H9 (cell line): Measurements from ENCODE around the gene MSL2. TPM values are rescaled to one million over a fixed set of nuclear protein-coding genes. Genes with fewer than 3 reads are reported as not detected.

Source experiments
- DNase-seq: peaks from one replicate; pipeline ENCODE4 v3.0.0-alpha.2; 2017
- H2AFZ ChIP-seq: one replicate; pipeline ENCODE4 v1.6.1; 2013; ENCODE audit warnings: mild to moderate bottlenecking, low read length, control low read depth, moderate library complexity
- H2AK5ac ChIP-seq: 2 replicates; pipeline ENCODE4 v1.6.1; 2013; ENCODE audit warnings: low read length, control low read depth, mixed read lengths; ENCODE audit not compliant: insufficient read length
- H2BK120ac ChIP-seq: one replicate; pipeline ENCODE4 v1.6.1; 2013; ENCODE audit warnings: low read depth, mild to moderate bottlenecking, low read length, control low read depth, inconsistent platforms; ENCODE audit not compliant: poor library complexity, severe bottlenecking
- H2BK12ac ChIP-seq: 2 replicates; pipeline ENCODE4 v1.6.1; 2013; ENCODE audit warnings: low read length, control low read depth, mixed read lengths, low read depth; ENCODE audit not compliant: insufficient read length
- H2BK15ac ChIP-seq: 2 replicates; pipeline ENCODE4 v1.6.1; 2013; ENCODE audit warnings: low read depth, low read length, control low read depth
- H2BK20ac ChIP-seq: one replicate; pipeline ENCODE4 v1.6.1; 2013; ENCODE audit warnings: low read depth, mild to moderate bottlenecking, low read length, control low read depth, inconsistent platforms; ENCODE audit not compliant: poor library complexity, severe bottlenecking
- H2BK5ac ChIP-seq: 2 replicates; pipeline ENCODE4 v1.6.1; 2013; ENCODE audit warnings: low read length, control low read depth, mixed read lengths; ENCODE audit not compliant: insufficient read length
- H3K14ac ChIP-seq: 2 replicates; pipeline ENCODE4 v1.6.1; 2013; ENCODE audit warnings: low read length, control low read depth; ENCODE audit not compliant: insufficient read depth
- H3K18ac ChIP-seq: 2 replicates; pipeline ENCODE4 v1.6.1; 2013; ENCODE audit warnings: low read depth, mild to moderate bottlenecking, mixed read lengths, low read length, control low read depth; ENCODE audit not compliant: insufficient read length
- H3K23ac ChIP-seq: 2 replicates; pipeline ENCODE4 v1.6.1; 2013; ENCODE audit warnings: low read length, control low read depth, mixed read lengths, low read depth; ENCODE audit not compliant: insufficient read length
- H3K23me2 ChIP-seq: 2 replicates; pipeline ENCODE4 v1.6.1; 2013; ENCODE audit warnings: low read depth, mild to moderate bottlenecking, mixed read lengths, low read length, control low read depth; ENCODE audit not compliant: insufficient read length, poor library complexity, severe bottlenecking
- H3K27ac ChIP-seq: 2 replicates; pipeline ENCODE4 v1.5.1; 2013; ENCODE audit warnings: low read length, control low read depth, mixed read lengths, low read depth; ENCODE audit not compliant: insufficient read length
- H3K27me3 ChIP-seq: 2 replicates; pipeline ENCODE4 v1.6.1; 2013; ENCODE audit warnings: low read length, control low read depth, inconsistent platforms; ENCODE audit not compliant: insufficient read depth
- H3K4ac ChIP-seq: 2 replicates; pipeline ENCODE4 v1.6.1; 2013; ENCODE audit warnings: low read depth, mild to moderate bottlenecking, control low read depth, inconsistent platforms, low read length, moderate library complexity
- H3K4me1 ChIP-seq: 2 replicates; pipeline ENCODE4 v1.6.1; 2013; ENCODE audit warnings: low read length, control low read depth, inconsistent platforms; ENCODE audit not compliant: insufficient read depth
- H3K4me2 ChIP-seq: 2 replicates; pipeline ENCODE4 v1.6.1; 2013; ENCODE audit warnings: low read length, control low read depth, mixed read lengths; ENCODE audit not compliant: insufficient read length, insufficient read depth
- H3K56ac ChIP-seq: 2 replicates; pipeline ENCODE4 v1.6.1; 2013; ENCODE audit warnings: low read depth, mild to moderate bottlenecking, mixed read lengths, low read length, control low read depth; ENCODE audit not compliant: insufficient read length
- H3K79me1 ChIP-seq: 2 replicates; pipeline ENCODE4 v1.6.1; 2013; ENCODE audit warnings: low read depth, mild to moderate bottlenecking, moderate library complexity, low read length, control low read depth, inconsistent platforms; ENCODE audit not compliant: insufficient read depth, poor library complexity, severe bottlenecking
- H3K79me2 ChIP-seq: 2 replicates; pipeline ENCODE4 v1.6.1; 2013; ENCODE audit warnings: low read length, control low read depth, inconsistent platforms; ENCODE audit not compliant: insufficient read depth
- H3K9ac ChIP-seq: 2 replicates; pipeline ENCODE4 v1.6.1; 2013; ENCODE audit warnings: low read length, control low read depth, mixed read lengths; ENCODE audit not compliant: insufficient read length; ENCODE audit errors: extremely low read depth
- H3K9me3 ChIP-seq: one replicate; pipeline ENCODE4 v1.6.1; 2013; ENCODE audit warnings: low read depth, low read length, inconsistent platforms; ENCODE audit not compliant: control insufficient read depth
- H3T11ph ChIP-seq: one replicate; pipeline ENCODE4 v1.6.1; 2013; ENCODE audit warnings: mild to moderate bottlenecking, low read length, control low read depth, inconsistent platforms
- H4K20me1 ChIP-seq: one replicate; pipeline ENCODE4 v1.6.1; 2013; ENCODE audit not compliant: control insufficient read depth, insufficient read length, insufficient read depth
- H4K5ac ChIP-seq: 2 replicates; pipeline ENCODE4 v1.6.1; 2013; ENCODE audit warnings: low read depth, mild to moderate bottlenecking, mixed read lengths, low read length, control low read depth; ENCODE audit not compliant: insufficient read length
- H4K8ac ChIP-seq: replicated peaks from 2 replicates; pipeline ENCODE4 v1.6.1; 2013; ENCODE audit warnings: low read length, control low read depth, mixed read lengths, low read depth; ENCODE audit not compliant: insufficient read length
- H4K91ac ChIP-seq: 2 replicates; pipeline ENCODE4 v1.6.1; 2013; ENCODE audit warnings: low read depth, mild to moderate bottlenecking, moderate library complexity, mixed read lengths, low read length, control low read depth; ENCODE audit not compliant: insufficient read length
- H3K27ac Mint-ChIP-seq, 3 experiments: 2 replicates in 2 of 3; 3 replicates in 1 of 3; pipeline ENCODE4 v1.8.0; 2020 to 2021; ENCODE audit warnings: mixed read lengths in 3 of 3, mild to moderate bottlenecking in 1 of 3, moderate library complexity in 1 of 3
- H3K27me3 Mint-ChIP-seq: 2 replicates; pipeline ENCODE4 v1.8.0; 2021; ENCODE audit warnings: low read depth, mild to moderate bottlenecking, moderate library complexity, mixed read lengths
- H3K36me3 Mint-ChIP-seq, 3 experiments: 2 replicates in 2 of 3; 3 replicates in 1 of 3; pipeline ENCODE4 v1.8.0; 2020 to 2021; ENCODE audit warnings: low read depth in 3 of 3, mixed read lengths in 3 of 3; ENCODE audit not compliant: insufficient read depth in 1 of 3
- H3K4me1 Mint-ChIP-seq, 2 experiments: 2 replicates each; pipeline ENCODE4 v1.8.0; 2020; ENCODE audit warnings: mixed read lengths in 2 of 2
- H3K4me3 Mint-ChIP-seq, 2 experiments: 2 replicates in 1 of 2; 3 replicates in 1 of 2; pipeline ENCODE4 v1.8.0; 2020 to 2021; ENCODE audit warnings: mild to moderate bottlenecking in 2 of 2, mixed read lengths in 2 of 2, moderate library complexity in 1 of 2
- H3K9me3 Mint-ChIP-seq, 2 experiments: 2 replicates in 1 of 2; 3 replicates in 1 of 2; pipeline ENCODE4 v1.8.0; 2020; ENCODE audit warnings: mild to moderate bottlenecking in 2 of 2, mixed read lengths in 2 of 2, moderate library complexity in 1 of 2
- WGBS: extraction: QIAGEN DNeasy Blood & Tissue Kit; methylation state at CpG from one replicate; pipeline ENCODE4 v1.1.7; 2013; ENCODE audit warnings: missing lambda C conversion rate, low lambda C conversion rate, mixed read lengths; ENCODE audit not compliant: insufficient read length; ENCODE audit errors: extremely low coverage; 5-methylcytosine and 5-hydroxymethylcytosine counted together
- total RNA-seq: library from RNA; stranded (reverse); gene quantifications from 2 replicates; pipeline ENCODE4 v1.2.1, GENCODE V29; 2021
- TF ChIP-seq, protein P1 (sequence below): fragments of 200-600 bp; sonication (generic); conservative IDR thresholded peaks from 3 replicates; pipeline ENCODE4 v1.8.0; 2021; ENCODE audit warnings: antibody characterized with exemption, mild to moderate bottlenecking

The MSL2 gene
- total RNA-seq, 1 experiment from 2014 or later = 42.7 TPM

GRCh38 chr3:136181741-136182140 lies 14.4 kb downstream of the MSL2 start:
- Histone ChIP-seq H3K79me1 (peaks cover 11% of the 10 kb centered on the region), H3K4ac (no peak overlapping the region), H3K4me2 (no peak overlapping the region), H4K5ac (no peak overlapping the region), H3K18ac (no peak overlapping the region), H3K27ac (no peak overlapping the region), H2BK5ac (no peak overlapping the region), H2BK15ac (no peak overlapping the region), H3K14ac (no peak overlapping the region), H3K9ac (no peak overlapping the region), H3K9me3 (no peaks in the 10 kb centered on the region), H4K91ac (no peak overlapping the region), H2AK5ac (no peak overlapping the region), H3K23me2 (no peaks in the 10 kb centered on the region), H3T11ph (no peak overlapping the region), H2AFZ (no peak overlapping the region), H3K23ac (no peak overlapping the region), H2BK20ac (no peak overlapping the region), H3K27me3 (no peaks in the 10 kb centered on the region), H4K8ac (no peak overlapping the region), H3K56ac (no peak overlapping the region), H3K79me2 (peaks cover 54% of the 10 kb centered on the region), H2BK120ac (no peak overlapping the region), H4K20me1 (no peaks in the 10 kb centered on the region), H3K4me1 (no peaks in the 10 kb centered on the region; the same call in 1 of the 2 replicates), H2BK12ac (no peak overlapping the region)
- Mint-ChIP-seq H3K27me3 (no peaks in the 10 kb centered on the region), H3K27ac (no peak overlapping the region), H3K9me3 (no peaks in the 10 kb centered on the region), H3K4me1 (peaks cover 11 to 13% of the 10 kb centered on the region in 2 experiments), H3K36me3 (no peaks in the 10 kb centered on the region), H3K4me3 (no peak overlapping the region)
- TF ChIP-seq, protein P1, sequence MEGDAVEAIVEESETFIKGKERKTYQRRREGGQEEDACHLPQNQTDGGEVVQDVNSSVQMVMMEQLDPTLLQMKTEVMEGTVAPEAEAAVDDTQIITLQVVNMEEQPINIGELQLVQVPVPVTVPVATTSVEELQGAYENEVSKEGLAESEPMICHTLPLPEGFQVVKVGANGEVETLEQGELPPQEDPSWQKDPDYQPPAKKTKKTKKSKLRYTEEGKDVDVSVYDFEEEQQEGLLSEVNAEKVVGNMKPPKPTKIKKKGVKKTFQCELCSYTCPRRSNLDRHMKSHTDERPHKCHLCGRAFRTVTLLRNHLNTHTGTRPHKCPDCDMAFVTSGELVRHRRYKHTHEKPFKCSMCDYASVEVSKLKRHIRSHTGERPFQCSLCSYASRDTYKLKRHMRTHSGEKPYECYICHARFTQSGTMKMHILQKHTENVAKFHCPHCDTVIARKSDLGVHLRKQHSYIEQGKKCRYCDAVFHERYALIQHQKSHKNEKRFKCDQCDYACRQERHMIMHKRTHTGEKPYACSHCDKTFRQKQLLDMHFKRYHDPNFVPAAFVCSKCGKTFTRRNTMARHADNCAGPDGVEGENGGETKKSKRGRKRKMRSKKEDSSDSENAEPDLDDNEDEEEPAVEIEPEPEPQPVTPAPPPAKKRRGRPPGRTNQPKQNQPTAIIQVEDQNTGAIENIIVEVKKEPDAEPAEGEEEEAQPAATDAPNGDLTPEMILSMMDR = no peak
- no peak for DNase-seq
- no CpG with 5 or more reads among the region's 8 CpGs for whole genome bisulfite sequencing
